ENCODE results near the gene PTGIS.
"Not testable (repeated sequence)": the region's sequence is repeated elsewhere in the genome, so short reads cannot be mapped to it uniquely, and the experiment has no call there.

PTGIS gene

DNA sequence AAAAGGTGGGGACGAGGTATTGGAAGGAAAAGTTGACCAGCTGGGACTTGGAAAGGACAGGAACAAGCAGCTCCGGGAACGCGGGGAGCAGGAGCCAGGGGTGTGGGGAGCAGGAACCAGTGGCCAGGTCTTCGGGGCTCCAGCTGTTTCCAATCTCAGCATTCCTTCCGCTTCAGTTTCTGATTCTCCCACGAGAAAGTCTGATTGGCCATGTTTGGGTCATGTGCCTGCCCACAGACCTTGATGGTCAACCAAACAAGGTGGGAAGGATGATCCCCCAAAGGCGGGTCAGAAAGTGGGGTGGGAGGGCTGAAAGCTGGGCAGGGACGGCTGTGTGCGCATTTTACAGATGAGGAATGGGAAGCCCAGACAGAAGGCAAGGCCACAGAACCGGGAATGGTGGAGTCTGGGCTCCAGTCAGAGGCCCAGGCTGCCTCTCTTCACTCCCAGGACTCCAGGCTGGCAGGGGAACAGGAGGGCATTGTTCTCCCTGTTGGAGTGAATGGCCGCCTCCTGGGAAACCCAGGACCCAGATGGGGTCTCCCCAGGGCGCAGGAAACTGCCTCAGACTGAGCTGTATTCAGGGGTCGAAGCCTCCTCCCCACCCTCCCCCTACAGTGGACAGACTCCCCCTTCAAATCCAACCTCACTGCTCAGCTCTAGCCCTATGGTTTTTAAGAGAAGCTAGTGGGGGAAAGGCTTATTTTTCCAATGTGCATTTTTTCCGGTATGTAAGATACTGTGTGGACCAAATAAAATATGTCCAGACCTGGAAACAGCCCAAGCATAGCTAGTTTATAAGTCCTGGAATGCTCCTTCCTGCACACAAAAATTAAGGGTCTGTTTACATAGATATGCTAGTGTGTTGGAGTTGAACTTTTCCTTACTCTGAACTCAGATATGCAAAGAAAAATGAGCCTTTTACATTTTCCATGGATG, 12.2 kb upstream of the PTGIS start:
- no peak for DNase-seq (ENCODE audit: low spot score)

DNA sequence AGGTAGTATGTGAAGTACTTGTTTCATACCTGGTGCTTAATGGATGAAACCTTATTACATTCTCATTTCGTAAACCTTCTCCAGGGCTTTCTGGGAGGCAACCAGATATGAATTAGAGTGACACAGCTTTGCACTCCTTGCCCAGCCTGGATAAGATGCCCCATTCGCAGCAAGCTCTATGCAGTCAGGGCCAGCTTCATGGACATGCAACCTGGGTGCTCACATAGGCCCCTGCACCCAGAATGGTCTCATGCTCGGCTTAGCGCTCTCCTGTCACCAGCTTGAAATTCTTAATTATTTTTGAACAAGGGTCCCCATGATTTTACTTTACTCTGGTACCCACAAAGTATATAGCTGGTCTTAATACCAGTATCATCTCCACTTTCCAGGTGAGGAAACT, 11.3 kb upstream of the PTGIS start:
- no peak for DNase-seq (ENCODE audit: low spot score)

DNA sequence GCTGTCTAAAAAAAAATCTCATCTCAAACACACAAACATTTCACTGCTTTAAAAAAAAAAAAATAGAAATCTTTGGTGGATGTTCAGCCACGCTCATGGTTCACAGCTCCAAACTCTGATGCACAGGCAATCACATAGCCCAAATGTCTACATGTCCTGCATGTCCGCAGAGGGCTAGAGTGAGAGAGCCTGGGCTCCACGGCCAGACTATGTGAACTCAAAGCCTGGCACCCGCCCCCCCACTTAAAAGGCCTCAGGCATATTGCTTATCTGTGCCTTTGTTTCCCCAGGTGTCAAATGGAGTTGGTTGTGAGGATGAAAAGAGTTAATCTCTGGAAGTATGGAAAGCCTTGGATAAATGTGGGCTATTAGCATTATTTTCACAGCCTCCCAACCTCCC, 10.5 kb upstream of the PTGIS start:
- DNase-seq (ENCODE audit: low spot score), result no peak

- DNase-seq (ENCODE audit: low spot score), result no peak
These were observed 7.7 kb upstream of the PTGIS start for GRCh38 chr20:49575551-49576060.

- no peak for DNase-seq (ENCODE audit: low spot score)
These were observed 6.0 kb upstream of the PTGIS start for GRCh38 chr20:49573900-49574416.

- no peak for DNase-seq (ENCODE audit: low spot score)
These were observed 4.9 kb upstream of the PTGIS start for GRCh38 chr20:49572857-49573256.

DNA sequence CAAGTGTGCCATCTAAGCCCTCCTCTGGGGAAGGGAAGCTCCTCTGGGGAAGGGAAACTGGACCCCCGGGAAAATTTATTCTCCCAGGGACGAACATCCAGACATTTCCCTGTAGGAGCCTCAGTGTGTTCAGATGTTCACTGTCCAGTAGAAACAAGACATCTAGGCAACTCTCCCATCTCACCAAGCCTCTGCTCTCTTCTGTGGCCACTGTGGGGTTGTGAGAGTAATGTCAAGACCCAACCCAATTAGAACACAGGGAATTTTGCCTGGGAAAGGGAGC, 3.6 kb upstream of the PTGIS start:
- DNase-seq (ENCODE audit: low spot score), result no peak

DNA sequence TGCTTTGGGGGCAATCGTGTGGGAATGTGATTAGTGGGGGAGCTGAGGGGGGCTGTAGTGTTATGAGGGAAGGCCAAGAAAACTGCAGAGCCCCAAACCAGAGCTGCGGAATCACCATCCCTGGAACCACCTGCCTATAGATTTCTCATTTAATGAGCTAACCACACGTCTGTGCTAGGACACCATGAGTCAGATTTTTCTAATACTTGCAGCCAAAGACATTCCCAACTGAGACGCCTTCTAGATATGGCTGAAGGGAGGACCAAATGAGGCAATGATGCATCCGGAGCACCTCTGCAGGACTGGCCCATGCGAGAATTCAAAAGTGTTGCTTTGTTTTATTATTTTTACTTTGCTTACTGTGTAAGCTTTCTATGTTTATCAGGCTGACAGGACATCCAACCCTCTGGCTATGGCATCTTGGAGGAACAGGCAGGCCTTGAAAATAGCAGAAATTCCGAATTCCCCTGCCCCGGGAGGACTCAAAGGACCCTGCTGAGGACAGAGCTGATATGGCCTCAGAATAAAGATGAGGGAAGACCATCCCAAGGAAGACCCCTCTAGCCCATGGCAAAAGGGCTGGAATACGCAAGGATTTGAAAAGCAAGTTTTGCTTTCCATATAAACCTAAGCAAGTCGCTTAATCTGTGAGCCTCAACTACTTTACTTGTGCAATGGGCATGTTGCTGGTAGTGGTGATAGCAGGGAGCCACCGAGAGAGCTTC, 3.1 kb upstream of the PTGIS start:
- DNase-seq (ENCODE audit: low spot score), result no peak

DNA sequence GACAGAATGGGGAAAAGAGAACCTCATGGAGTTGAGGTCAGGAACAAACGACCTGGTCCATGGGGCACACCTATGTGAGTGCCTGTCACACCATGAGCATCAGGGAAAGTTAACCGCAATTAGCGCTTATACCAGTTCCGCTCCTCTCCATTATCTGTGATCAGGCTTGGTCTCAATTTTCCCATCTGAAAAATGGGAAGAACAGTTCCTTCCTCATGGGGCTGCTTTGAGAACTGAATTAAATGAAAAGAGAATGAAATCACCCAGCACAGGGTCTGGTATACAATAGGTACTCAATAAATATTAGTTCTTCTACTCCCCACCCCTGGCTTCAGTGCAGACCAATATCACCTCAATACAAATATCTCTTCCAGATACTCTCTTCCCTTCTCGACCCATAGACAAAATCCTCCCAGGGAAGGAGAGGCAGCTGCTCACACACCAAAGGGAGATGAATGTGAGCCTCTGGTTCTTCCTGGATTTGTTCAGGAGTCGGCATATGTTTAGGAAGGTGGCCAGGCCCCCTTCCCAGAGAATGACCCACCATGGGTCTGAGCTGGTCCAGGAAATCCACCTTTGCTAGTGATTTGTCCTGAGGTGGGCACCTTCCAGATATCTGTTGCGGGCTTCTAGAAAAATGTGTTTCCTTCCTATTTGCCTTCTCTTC, 2.4 kb upstream of the PTGIS start:
- no peak for DNase-seq (ENCODE audit: low spot score)

DNA sequence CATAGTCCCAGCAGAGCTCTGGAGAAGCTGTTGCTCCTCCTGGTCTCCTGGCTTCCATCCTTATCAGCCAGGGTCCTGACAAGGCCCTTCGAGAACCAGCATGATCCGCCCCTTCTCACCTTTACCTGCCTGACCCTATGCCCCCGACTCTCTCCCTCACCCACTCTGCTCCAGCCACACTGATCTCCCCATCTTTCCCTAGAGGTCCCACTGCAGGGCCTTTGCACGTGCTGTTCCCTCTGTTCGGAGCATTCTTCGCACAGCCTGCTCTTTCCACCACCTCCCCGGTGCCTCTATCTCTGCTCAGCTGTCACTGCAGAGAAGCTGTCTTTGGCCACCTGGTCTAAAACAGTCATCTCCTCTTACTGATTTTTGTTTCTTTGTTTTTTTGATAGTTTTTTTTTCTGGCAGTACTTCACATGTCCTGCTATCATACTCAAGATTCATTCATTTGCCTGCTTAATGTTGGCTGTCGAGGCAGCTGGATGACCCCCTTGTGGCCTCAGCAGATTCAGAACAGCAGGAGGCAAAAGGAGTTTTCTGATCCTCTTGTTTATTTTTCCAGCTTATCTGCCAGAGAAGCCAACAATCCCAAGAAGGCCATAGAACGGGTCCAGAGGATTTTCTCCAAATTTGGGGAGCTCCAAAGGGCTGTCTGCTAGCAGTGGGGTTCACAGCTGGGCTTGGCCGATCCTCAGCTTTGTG, 1.6 kb upstream of the PTGIS start:
- DNase-seq (ENCODE audit: low spot score), result no peak

- no peak for DNase-seq (ENCODE audit: low spot score)
These were observed 578 bp upstream of the PTGIS start for GRCh38 chr20:49568278-49569151.

- DNase-seq (ENCODE audit: low spot score), result no peak
These were observed 1.3 kb downstream of the PTGIS start for GRCh38 chr20:49566401-49567364.

GRCh38 chr20:49564991-49565390, 2.9 kb downstream of the PTGIS start:
- DNase-seq (ENCODE audit: low spot score), result not testable (repeated sequence)

DNA sequence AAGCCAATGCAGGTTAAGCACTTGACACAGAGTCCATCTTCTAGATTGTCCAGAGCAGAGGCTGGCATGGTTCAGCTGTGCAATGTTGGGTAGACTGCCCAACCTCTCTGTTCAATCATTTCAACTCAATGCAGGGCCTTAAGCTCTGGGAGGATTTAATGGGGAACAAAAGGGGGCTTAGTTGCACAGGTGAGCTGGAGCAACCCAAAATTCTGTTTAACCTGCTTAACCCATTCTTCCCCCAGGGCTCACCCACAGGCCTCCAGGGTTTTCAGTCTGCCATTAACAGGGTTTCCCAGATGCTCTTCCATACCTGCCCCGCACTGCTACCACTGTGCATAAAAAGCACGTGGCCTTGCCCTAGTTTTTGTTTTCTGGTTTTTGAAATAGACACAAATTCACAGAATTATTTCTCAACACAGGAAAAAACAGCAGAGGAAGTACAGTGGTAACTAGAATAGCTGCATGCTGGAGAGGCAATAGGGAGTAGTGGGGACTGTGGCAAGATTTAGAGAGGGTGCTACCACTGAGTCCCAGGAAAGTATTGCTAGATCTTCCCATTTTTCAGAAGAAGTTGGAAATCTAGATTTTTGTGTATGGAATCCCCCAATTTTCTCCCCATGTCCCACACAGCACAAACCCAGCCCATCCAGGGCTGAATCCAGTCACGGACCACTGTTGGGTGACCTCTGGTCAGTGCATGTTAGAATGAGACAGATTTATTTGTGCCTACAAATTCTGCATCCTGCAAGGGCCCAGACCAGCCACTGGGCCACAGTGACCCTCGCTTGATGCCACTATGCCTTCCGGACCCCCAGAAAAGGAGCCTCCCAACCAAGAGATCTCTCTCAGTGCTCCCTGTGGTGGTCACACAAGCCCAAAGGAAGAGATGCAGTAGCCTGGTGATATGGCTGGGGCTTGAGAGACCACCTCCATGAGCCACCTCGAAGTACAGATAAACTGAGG, 4.6 kb downstream of the PTGIS start:
- no peak for DNase-seq (ENCODE audit: low spot score)

DNA sequence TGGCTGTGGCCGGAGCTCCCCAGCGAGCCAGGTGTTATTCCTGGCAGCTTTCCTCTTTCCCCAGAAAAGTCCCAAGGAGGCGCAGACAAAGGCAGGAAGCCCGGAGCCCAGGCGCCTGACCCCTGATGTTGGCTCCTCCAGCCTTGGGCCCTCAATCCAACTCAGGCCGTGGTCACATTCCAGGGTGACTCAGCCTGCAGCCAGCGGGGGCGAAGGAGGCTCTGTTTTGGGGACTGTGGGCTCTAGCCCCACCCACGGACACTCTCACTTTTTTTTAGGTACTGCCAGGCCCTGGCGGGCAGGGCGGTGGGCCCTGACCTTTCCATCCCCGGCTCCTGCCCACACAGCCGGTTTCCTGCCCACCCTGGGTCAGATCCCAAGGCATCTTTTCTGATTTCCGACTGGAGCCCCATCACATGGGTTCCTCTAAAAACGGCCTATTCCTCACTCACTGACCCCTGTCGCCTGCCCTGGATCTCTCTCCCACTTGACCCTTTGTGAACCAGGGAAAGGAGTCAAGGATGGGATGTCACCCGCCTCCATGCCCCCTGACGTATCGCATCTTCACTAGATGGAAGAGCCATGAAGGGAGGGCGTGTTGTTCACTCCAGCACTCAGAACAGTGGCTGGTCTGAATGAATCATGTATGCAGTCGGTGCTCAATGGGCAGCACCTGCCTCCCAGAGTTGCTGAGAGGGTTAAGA, 5.5 kb downstream of the PTGIS start:
- DNase-seq (ENCODE audit: low spot score), result no peak

DNA sequence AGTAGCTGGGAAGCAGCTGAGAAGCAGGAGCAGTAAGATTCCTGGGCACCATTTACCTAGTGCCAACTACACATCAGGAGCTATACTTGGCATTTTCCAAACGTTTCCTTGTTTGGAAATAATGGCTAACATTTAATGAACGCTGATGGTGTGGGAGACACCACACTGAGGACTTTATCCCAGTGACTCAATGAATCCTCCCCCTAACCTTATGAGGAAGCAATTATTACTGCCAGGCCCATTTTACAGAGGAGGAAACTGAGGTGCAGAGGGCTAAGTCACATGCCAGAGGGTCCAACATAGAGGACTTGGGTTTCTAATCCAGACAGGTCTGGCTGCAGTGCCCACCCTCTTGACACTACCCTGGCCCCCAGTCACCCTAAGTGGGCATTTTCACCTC, 6.1 kb downstream of the PTGIS start:
- DNase-seq (ENCODE audit: low spot score), result no peak

DNA sequence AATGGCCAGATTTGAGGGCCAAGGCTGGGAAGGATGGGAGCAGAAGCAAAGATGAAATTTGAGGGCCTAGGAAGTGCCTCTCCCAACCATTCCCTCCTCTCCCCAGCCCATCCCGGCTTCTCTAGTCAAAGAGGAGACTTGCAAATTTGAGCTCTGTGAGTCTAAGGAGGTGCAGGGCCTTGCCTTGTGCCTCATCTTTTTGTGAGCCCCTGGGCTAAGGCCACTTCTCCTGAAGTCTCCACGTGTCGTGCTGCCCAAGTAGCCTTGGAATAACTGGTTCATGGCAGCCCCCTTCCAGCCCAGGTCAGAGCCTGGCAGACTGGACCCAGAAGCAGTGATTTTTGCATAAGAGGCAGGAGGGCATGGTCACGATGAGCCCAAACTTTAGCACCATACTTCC, 6.7 kb downstream of the PTGIS start:
- DNase-seq (ENCODE audit: low spot score), result no peak

- DNase-seq (ENCODE audit: low spot score), result no peak
These were observed 7.3 kb downstream of the PTGIS start for GRCh38 chr20:49560646-49561045.
